Liver (tissue), 9 donors: ENCODE measurements around the gene TRIM32. TPM values are rescaled to one million over a fixed set of nuclear protein-coding genes. Genes with fewer than 3 reads are reported as not detected.

Experiments used
- DNase-seq: peaks from one replicate; pipeline ENCODE4 v3.0.0-alpha.2; 2017; ENCODE audit warnings: low spot score
- H3K27ac ChIP-seq, 2 donors: one replicate each; pipeline ENCODE4 v1.7.0; 2013; ENCODE audit warnings: inconsistent platforms in 2 of 2, low read length in 2 of 2, control low read depth in 1 of 2, low read depth in 1 of 2, mild to moderate bottlenecking in 1 of 2
- H3K27me3 ChIP-seq, 4 donors: one replicate each; pipeline versions ENCODE4 v1.6.1 to v1.7.0; 2013; ENCODE audit warnings: low read length in 3 of 4, inconsistent platforms in 1 of 4, mild to moderate bottlenecking in 1 of 4, moderate library complexity in 1 of 4; ENCODE audit not compliant: control insufficient read depth in 4 of 4, insufficient read depth in 4 of 4
- H3K36me3 ChIP-seq, 4 donors: one replicate each; pipeline versions ENCODE4 v1.6.1 to v1.7.0; 2013; ENCODE audit warnings: low read length in 3 of 4, mild to moderate bottlenecking in 3 of 4, low read depth in 1 of 4, moderate library complexity in 1 of 4; ENCODE audit not compliant: control insufficient read depth in 4 of 4, insufficient read depth in 3 of 4
- H3K4me1 ChIP-seq, 4 donors: one replicate each; pipeline versions ENCODE4 v1.6.1 to v1.7.0; 2013; ENCODE audit warnings: low read length in 3 of 4, mild to moderate bottlenecking in 3 of 4, moderate library complexity in 1 of 4; ENCODE audit not compliant: control insufficient read depth in 4 of 4, insufficient read depth in 4 of 4
- H3K4me3 ChIP-seq, 3 donors: one replicate each; pipeline versions ENCODE4 v1.6.1 to v1.7.0; 2013; ENCODE audit warnings: low read length in 3 of 3, control low read depth in 1 of 3, low read depth in 1 of 3, mild to moderate bottlenecking in 1 of 3
- H3K9ac ChIP-seq, 2 donors: one replicate each; pipeline ENCODE4 v1.7.0; 2013; ENCODE audit warnings: low read length in 2 of 2, mild to moderate bottlenecking in 2 of 2, moderate library complexity in 2 of 2, control low read depth in 1 of 2, low read depth in 1 of 2
- H3K9me3 ChIP-seq, 4 donors: one replicate each; pipeline versions ENCODE4 v1.6.1 to v1.7.0; 2013; ENCODE audit warnings: low read length in 3 of 4; ENCODE audit not compliant: control insufficient read depth in 4 of 4
- EGR1 ChIP-seq, 2 donors: IDR thresholded peaks; 2 replicates each; pipeline ENCODE4 v1.6.1; 2016 to 2018; ENCODE audit warnings: antibody characterized with exemption in 2 of 2, low read depth in 2 of 2
- FOXA1 ChIP-seq: IDR thresholded peaks from 2 replicates; pipeline ENCODE4 v1.6.1; 2016; ENCODE audit warnings: antibody characterized with exemption
- FOXA2 ChIP-seq: IDR thresholded peaks from 2 replicates; pipeline ENCODE4 v1.6.1; 2016; ENCODE audit warnings: antibody characterized with exemption
- GABPA ChIP-seq, 2 donors: IDR thresholded peaks in 1 of 2; conservative IDR thresholded peaks in 1 of 2; 2 replicates each; pipeline ENCODE4 v1.6.1; 2016; ENCODE audit warnings: antibody characterized with exemption in 2 of 2, mild to moderate bottlenecking in 1 of 2, moderate library complexity in 1 of 2
- HNF4A ChIP-seq, 2 donors: conservative IDR thresholded peaks; 2 replicates each; pipeline ENCODE4 v1.6.1; 2016; ENCODE audit warnings: antibody characterized with exemption in 2 of 2, mild to moderate bottlenecking in 2 of 2
- JUND ChIP-seq, 2 donors: IDR thresholded peaks; 2 replicates each; pipeline ENCODE4 v1.6.1; 2016; ENCODE audit warnings: antibody characterized with exemption in 2 of 2
- NR2F2 ChIP-seq: IDR thresholded peaks from 2 replicates; pipeline ENCODE4 v1.6.1; 2016; ENCODE audit warnings: antibody characterized with exemption
- RXRA ChIP-seq, 2 donors: IDR thresholded peaks; 2 replicates each; pipeline ENCODE4 v1.6.1; 2017 to 2018; ENCODE audit warnings: antibody characterized with exemption in 2 of 2, mild to moderate bottlenecking in 1 of 2
- TAF1 ChIP-seq: conservative IDR thresholded peaks from 2 replicates; pipeline ENCODE4 v1.6.1; 2016; ENCODE audit warnings: antibody characterized with exemption, mild to moderate bottlenecking
- WGBS: extraction: QIAGEN DNeasy Blood & Tissue Kit; methylation state at CpG from one replicate; pipeline ENCODE4 v1.1.7; 2013; 5-methylcytosine and 5-hydroxymethylcytosine counted together
- polyA plus RNA-seq, 2 donors: library from polyadenylated mRNA; stranded (reverse) in 1 of 2; unstranded in 1 of 2; fragments of 200-250 nt in 1 of 2; fragments of >200 nt in 1 of 2; fragmentation: Nextera tagmentation in 1 of 2; extraction: Ambion mirVana in 1 of 2; gene quantifications; one replicate each; pipeline versions ENCODE4 v1.2.1 to v1.2.3, GENCODE V29; 2013 to 2015
- total RNA-seq, 2 donors: library from RNA; depleted of rRNA; stranded (reverse); fragments of >200 nt; gene quantifications; one replicate each; pipeline ENCODE4 v1.2.3, GENCODE V29; 2014
- TF ChIP-seq, protein P1 (sequence below): IDR thresholded peaks from 2 replicates; pipeline ENCODE4 v1.6.1; 2016; ENCODE audit warnings: antibody characterized with exemption, mild to moderate bottlenecking
- TF ChIP-seq, protein P2 (sequence below): IDR thresholded peaks from 2 replicates; pipeline ENCODE4 v1.6.1; 2016; ENCODE audit warnings: antibody characterized with exemption
- TF ChIP-seq, protein P3 (sequence below): IDR thresholded peaks from 2 replicates; pipeline ENCODE4 v1.6.1; 2016; ENCODE audit warnings: antibody characterized with exemption
- TF ChIP-seq, protein P4 (sequence below): fragments of 150-350 bp; IDR thresholded peaks from 2 replicates; pipeline ENCODE4 v1.5.1; 2017; ENCODE audit warnings: improper control_type of control experiment, low read depth, low read length; ENCODE audit not compliant: missing input control
- donor health status: healthy.
- donor health status: healthy.
- donor health status: healthy.
- donor health status: healthy.
- donor health status: healthy.

TRIM32 gene
- total and polyA plus RNA-seq, 4 donors = 3.0 to 5.9 (median 3.5) TPM

DNA sequence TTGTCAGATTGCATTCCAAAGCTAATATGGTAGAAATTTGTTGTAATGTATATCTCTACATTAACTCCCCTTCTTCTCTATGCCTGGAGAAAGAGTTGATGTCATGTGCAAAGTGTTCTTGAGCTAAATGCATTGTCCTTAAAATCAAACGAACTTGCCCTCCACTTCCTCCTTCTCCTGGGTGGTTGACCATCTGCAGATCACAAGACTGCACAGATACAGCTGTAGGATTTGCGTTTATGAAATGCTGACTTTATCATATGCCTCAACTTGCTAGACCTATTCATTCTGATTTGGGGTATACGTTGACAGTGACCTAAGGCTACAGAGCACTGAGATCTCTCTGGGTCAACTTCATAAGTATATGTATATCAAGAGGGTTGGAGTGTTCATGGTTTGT lies 8.3 kb downstream of the TRIM32 start:
- H3K9ac ChIP-seq = no peak overlapping the region
- 60% methylated on average over 3 of the region's 3 CpGs for WGBS
- H3K27me3 ChIP-seq = no peaks in the 10 kb centered on the region
- TF ChIP-seq FOXA2 (no peak), NR2F2 (no peak), TAF1 (no peak), RXRA (IDR thresholded peaks at IDR 0.05) (no peak), JUND (IDR thresholded peaks at IDR 0.05) (no peak), HNF4A (conservative IDR thresholded peaks at IDR 0.05) (no peak), GABPA (IDR thresholded peaks at IDR 0.05 in 1 of 2, conservative IDR thresholded peaks at IDR 0.05 in 1 of 2) (no peak), FOXA1 (no peak), EGR1 (IDR thresholded peaks at IDR 0.05; ENCODE audit: low read depth in 2 of 2) (no peak)
- TF ChIP-seq, protein P1, sequence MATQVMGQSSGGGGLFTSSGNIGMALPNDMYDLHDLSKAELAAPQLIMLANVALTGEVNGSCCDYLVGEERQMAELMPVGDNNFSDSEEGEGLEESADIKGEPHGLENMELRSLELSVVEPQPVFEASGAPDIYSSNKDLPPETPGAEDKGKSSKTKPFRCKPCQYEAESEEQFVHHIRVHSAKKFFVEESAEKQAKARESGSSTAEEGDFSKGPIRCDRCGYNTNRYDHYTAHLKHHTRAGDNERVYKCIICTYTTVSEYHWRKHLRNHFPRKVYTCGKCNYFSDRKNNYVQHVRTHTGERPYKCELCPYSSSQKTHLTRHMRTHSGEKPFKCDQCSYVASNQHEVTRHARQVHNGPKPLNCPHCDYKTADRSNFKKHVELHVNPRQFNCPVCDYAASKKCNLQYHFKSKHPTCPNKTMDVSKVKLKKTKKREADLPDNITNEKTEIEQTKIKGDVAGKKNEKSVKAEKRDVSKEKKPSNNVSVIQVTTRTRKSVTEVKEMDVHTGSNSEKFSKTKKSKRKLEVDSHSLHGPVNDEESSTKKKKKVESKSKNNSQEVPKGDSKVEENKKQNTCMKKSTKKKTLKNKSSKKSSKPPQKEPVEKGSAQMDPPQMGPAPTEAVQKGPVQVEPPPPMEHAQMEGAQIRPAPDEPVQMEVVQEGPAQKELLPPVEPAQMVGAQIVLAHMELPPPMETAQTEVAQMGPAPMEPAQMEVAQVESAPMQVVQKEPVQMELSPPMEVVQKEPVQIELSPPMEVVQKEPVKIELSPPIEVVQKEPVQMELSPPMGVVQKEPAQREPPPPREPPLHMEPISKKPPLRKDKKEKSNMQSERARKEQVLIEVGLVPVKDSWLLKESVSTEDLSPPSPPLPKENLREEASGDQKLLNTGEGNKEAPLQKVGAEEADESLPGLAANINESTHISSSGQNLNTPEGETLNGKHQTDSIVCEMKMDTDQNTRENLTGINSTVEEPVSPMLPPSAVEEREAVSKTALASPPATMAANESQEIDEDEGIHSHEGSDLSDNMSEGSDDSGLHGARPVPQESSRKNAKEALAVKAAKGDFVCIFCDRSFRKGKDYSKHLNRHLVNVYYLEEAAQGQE = no peak
- TF ChIP-seq, protein P2, sequence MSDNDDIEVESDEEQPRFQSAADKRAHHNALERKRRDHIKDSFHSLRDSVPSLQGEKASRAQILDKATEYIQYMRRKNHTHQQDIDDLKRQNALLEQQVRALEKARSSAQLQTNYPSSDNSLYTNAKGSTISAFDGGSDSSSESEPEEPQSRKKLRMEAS = no peak
- TF ChIP-seq, protein P3, sequence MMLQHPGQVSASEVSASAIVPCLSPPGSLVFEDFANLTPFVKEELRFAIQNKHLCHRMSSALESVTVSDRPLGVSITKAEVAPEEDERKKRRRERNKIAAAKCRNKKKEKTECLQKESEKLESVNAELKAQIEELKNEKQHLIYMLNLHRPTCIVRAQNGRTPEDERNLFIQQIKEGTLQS = no peak
- H3K4me3 ChIP-seq = no peak overlapping the region
- DNase-seq = no peak
- no peak overlapping the region for H3K27ac ChIP-seq
- peaks cover 8 to 21% (median 17%) of the 10 kb centered on the region in 4 donors for H3K36me3 ChIP-seq
- H3K9me3 ChIP-seq = no peaks in the 10 kb centered on the region
- H3K4me1 ChIP-seq = no peaks in the 10 kb centered on the region

DNA sequence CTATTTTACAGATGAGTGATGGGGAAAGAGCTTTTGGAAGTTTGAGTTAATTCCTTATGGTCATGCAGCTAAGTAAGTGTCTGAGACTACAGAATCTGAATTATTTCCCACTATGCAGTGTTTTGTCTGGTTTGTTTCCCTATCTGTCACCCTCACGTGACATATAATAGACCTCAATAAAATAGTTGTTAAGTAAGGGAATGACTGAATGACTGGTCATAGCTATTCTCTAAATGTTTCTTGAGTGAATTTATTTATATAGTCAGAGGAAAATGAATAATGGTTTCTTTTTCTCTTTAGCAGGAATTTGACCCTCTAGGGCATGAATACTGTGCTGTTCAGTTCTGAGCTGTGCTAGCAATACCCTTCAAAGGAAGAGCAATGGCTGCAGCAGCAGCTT lies 10.3 kb downstream of the TRIM32 start:
- TF ChIP-seq, protein P1 = no peak
- TF ChIP-seq JUND (IDR thresholded peaks at IDR 0.05) = no peak
- TF ChIP-seq FOXA1 = no peak
- no peak for TF ChIP-seq NR2F2
- TF ChIP-seq, protein P4, sequence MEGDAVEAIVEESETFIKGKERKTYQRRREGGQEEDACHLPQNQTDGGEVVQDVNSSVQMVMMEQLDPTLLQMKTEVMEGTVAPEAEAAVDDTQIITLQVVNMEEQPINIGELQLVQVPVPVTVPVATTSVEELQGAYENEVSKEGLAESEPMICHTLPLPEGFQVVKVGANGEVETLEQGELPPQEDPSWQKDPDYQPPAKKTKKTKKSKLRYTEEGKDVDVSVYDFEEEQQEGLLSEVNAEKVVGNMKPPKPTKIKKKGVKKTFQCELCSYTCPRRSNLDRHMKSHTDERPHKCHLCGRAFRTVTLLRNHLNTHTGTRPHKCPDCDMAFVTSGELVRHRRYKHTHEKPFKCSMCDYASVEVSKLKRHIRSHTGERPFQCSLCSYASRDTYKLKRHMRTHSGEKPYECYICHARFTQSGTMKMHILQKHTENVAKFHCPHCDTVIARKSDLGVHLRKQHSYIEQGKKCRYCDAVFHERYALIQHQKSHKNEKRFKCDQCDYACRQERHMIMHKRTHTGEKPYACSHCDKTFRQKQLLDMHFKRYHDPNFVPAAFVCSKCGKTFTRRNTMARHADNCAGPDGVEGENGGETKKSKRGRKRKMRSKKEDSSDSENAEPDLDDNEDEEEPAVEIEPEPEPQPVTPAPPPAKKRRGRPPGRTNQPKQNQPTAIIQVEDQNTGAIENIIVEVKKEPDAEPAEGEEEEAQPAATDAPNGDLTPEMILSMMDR = no peak
- TF ChIP-seq, protein P2 = no peak
- TF ChIP-seq GABPA (IDR thresholded peaks at IDR 0.05 in 1 of 2, conservative IDR thresholded peaks at IDR 0.05 in 1 of 2) = no peak
- no peak for TF ChIP-seq HNF4A (conservative IDR thresholded peaks at IDR 0.05)
- Histone ChIP-seq H3K4me1 (no peaks in the 10 kb centered on the region), H3K9me3 (no peaks in the 10 kb centered on the region), H3K9ac (no peak overlapping the region), H3K36me3 (peaks cover 8 to 21% (median 17%) of the 10 kb centered on the region in 4 donors), H3K27me3 (no peaks in the 10 kb centered on the region), H3K4me3 (no peak overlapping the region), H3K27ac (no peak overlapping the region)
- no peak for DNase-seq
- 87% methylated on average over 1 of the region's 1 CpG for WGBS
